HepG2 (cell line): Measurements from ENCODE around the gene SLC22A5. TPM values are rescaled to one million over a fixed set of nuclear protein-coding genes. Genes with fewer than 3 reads are reported as not detected.

Experiments used
- CENPT ChIP-seq: sonication (generic); formaldehyde crosslinking; IDR thresholded peaks from 2 replicates; pipeline ENCODE4 v1.8.0; 2022; ENCODE audit warnings: low read depth, mild to moderate bottlenecking, moderate library complexity, missing genetic modification reagents
- DMTF1 ChIP-seq: sonication (generic); formaldehyde crosslinking; IDR thresholded peaks from 2 replicates; pipeline ENCODE4 v1.4.0; 2020; ENCODE audit warnings: mild to moderate bottlenecking, missing genetic modification reagents
- ETV6 ChIP-seq: sonication (generic); formaldehyde crosslinking; conservative IDR thresholded peaks from 2 replicates; pipeline ENCODE4 v1.4.0; 2020; ENCODE audit warnings: missing genetic modification reagents
- KLF11 ChIP-seq: IDR thresholded peaks from 2 replicates; pipeline ENCODE4 v1.6.1; 2016; ENCODE audit warnings: missing compliant biosample characterization
- PLSCR1 ChIP-seq: sonication (generic); formaldehyde crosslinking; IDR thresholded peaks from 2 replicates; pipeline ENCODE4 v1.5.0; 2020; ENCODE audit warnings: missing genetic modification reagents, mild to moderate bottlenecking, borderline replicate concordance
- SP5 ChIP-seq: IDR thresholded peaks from 2 replicates; pipeline ENCODE4 v1.6.1; 2016; ENCODE audit warnings: low read depth, borderline replicate concordance
- YEATS4 ChIP-seq: sonication (generic); formaldehyde crosslinking; IDR thresholded peaks from 2 replicates; pipeline ENCODE4 v1.4.0; 2020; ENCODE audit warnings: missing genetic modification reagents, borderline replicate concordance
- ZBED4 ChIP-seq: sonication (generic); formaldehyde crosslinking; IDR thresholded peaks from 2 replicates; pipeline ENCODE4 v1.4.0; 2020; ENCODE audit warnings: missing genetic modification reagents, borderline replicate concordance
- ZFP91 ChIP-seq: sonication (generic); formaldehyde crosslinking; IDR thresholded peaks from 2 replicates; pipeline ENCODE4 v1.9.0; 2022; ENCODE audit warnings: missing genetic modification reagents, mild to moderate bottlenecking, borderline replicate concordance
- ZMYM4 ChIP-seq: sonication (generic); formaldehyde crosslinking; IDR thresholded peaks from 2 replicates; pipeline ENCODE4 v1.8.1; 2023; ENCODE audit warnings: mild to moderate bottlenecking, missing genetic modification reagents
- ZNF510 ChIP-seq: sonication (generic); formaldehyde crosslinking; IDR thresholded peaks from 2 replicates; pipeline ENCODE4 v1.4.0; 2020; ENCODE audit warnings: low read depth, mild to moderate bottlenecking, missing genetic modification reagents
- ZNF660 ChIP-seq: sonication (generic); formaldehyde crosslinking; IDR thresholded peaks from 2 replicates; pipeline ENCODE4 v1.5.1; 2020; ENCODE audit warnings: mild to moderate bottlenecking, low read depth, missing genetic modification reagents, borderline replicate concordance
- ZNF670 ChIP-seq: sonication (generic); formaldehyde crosslinking; IDR thresholded peaks from 2 replicates; pipeline ENCODE4 v1.8.0; 2022; ENCODE audit warnings: mild to moderate bottlenecking, missing genetic modification reagents, borderline replicate concordance
- polyA plus RNA-seq, 8 experiments: library from polyadenylated mRNA; depleted of rRNA in 3 of 8; stranded (reverse) in 7 of 8; unstranded in 1 of 8; fragments of >200 nt; fragmentation: Illumina TruSeq in 4 of 8; extraction: Trizol in 4 of 8; gene quantifications; 2 replicates each; pipeline versions ENCODE4 v1.2.1 to v1.2.3, GENCODE V29; 2011 to 2016; ENCODE audit warnings: low read depth in 4 of 8, missing spikeins in 1 of 8, mixed read lengths in 1 of 8; ENCODE audit not compliant: insufficient read depth in 1 of 8
- total RNA-seq, 5 experiments: library from RNA; depleted of rRNA; stranded (reverse); fragments of >200 nt; fragmentation: Illumina TruSeq; extraction: Trizol; gene quantifications; 2 replicates each; pipeline ENCODE4 v1.2.3, GENCODE V29; 2016; ENCODE audit warnings: low read depth in 1 of 5
- TF ChIP-seq, protein P1 (sequence below): IDR thresholded peaks from 2 replicates; pipeline ENCODE4 v1.6.1; 2016; ENCODE audit warnings: low read depth, borderline replicate concordance
- TF ChIP-seq, protein P2 (sequence below): sonication (generic); formaldehyde crosslinking; IDR thresholded peaks from 2 replicates; pipeline ENCODE4; 2020; ENCODE audit warnings: missing genetic modification reagents, mild to moderate bottlenecking, borderline replicate concordance

The SLC22A5 gene
- total and polyA plus RNA-seq, 2 of the 13 experiments (the other 11 are each of a cell fraction or from before 2014, with no cell fraction given): 7.1 to 15.1 TPM

GRCh38 chr5:132369474-132370180, at the start of gene SLC22A5 (continued):
- TF ChIP-seq ZNF660 (CRISPR knock-in tag) (no peak), ZNF510 (CRISPR knock-in tag) (0 out of 2 replicates have a peak, but pooled peaks have one; percentile 68), DMTF1 (no peak), SP5 (CRISPR knock-in tag) (peak; percentile 61; the same call in 1 of the 2 replicates), ZFP91 (CRISPR knock-in tag) (peak; percentile 85), YEATS4 (CRISPR knock-in tag) (peak; percentile 87), PLSCR1 (CRISPR knock-in tag) (no peak), ZBED4 (CRISPR knock-in tag) (peak; percentile 30; the same call in 1 of the 2 replicates), CENPT (peak; percentile 94), ZMYM4 (peak; percentile 49; the same call in 1 of the 2 replicates), KLF11 (no peak), ETV6 (CRISPR knock-in tag) (0 out of 2 replicates have a peak, but pooled peaks have one; percentile 31), ZNF670 (CRISPR knock-in tag) (peak; percentile 65; the same call in 1 of the 2 replicates)
- TF ChIP-seq, protein P1, sequence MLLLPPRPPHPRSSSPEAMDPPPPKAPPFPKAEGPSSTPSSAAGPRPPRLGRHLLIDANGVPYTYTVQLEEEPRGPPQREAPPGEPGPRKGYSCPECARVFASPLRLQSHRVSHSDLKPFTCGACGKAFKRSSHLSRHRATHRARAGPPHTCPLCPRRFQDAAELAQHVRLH (CRISPR knock-in tag): peak; percentile 56; the same call in 1 of the 2 replicates
- TF ChIP-seq, protein P2, sequence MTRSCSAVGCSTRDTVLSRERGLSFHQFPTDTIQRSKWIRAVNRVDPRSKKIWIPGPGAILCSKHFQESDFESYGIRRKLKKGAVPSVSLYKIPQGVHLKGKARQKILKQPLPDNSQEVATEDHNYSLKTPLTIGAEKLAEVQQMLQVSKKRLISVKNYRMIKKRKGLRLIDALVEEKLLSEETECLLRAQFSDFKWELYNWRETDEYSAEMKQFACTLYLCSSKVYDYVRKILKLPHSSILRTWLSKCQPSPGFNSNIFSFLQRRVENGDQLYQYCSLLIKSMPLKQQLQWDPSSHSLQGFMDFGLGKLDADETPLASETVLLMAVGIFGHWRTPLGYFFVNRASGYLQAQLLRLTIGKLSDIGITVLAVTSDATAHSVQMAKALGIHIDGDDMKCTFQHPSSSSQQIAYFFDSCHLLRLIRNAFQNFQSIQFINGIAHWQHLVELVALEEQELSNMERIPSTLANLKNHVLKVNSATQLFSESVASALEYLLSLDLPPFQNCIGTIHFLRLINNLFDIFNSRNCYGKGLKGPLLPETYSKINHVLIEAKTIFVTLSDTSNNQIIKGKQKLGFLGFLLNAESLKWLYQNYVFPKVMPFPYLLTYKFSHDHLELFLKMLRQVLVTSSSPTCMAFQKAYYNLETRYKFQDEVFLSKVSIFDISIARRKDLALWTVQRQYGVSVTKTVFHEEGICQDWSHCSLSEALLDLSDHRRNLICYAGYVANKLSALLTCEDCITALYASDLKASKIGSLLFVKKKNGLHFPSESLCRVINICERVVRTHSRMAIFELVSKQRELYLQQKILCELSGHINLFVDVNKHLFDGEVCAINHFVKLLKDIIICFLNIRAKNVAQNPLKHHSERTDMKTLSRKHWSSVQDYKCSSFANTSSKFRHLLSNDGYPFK (CRISPR knock-in tag): peak; percentile 21; the same call in 1 of the 2 replicates
